GM23248 (cell line): ENCODE data around the gene ALX4.

ENCODE experiments used
- EZH2 ChIP-seq: fragments of 200-600 bp; sonication (generic); IDR thresholded peaks from 2 replicates; pipeline ENCODE4 v1.6.1; 2018; ENCODE audit warnings: antibody characterized with exemption, mild to moderate bottlenecking; ENCODE audit not compliant: insufficient read depth, poor library complexity, severe bottlenecking
- EZH2phosphoT487 ChIP-seq: fragments of 200-600 bp; sonication (generic); IDR thresholded peaks from 2 replicates; pipeline ENCODE4 v1.6.1; 2018; ENCODE audit warnings: antibody characterized with exemption, moderate library complexity, mild to moderate bottlenecking, low read depth; ENCODE audit not compliant: insufficient read depth

GRCh38 chr11:44344423-44344820 lies 34.5 kb upstream of the ALX4 start:
- TF ChIP-seq EZH2 (no peak), EZH2phosphoT487 (no peak)
